WTC11 (cell line): Measurements from ENCODE around the gene MAD2L1.

Source experiments
- CTCF ChIP-seq: fragments of 200-600 bp; IDR thresholded peaks from 2 replicates; pipeline ENCODE4 v1.8.0; 2022; ENCODE audit warnings: antibody characterized with exemption
- SMAD3 ChIP-seq: sonication (generic); formaldehyde crosslinking; IDR thresholded peaks from 2 replicates; pipeline ENCODE4 v1.8.0; 2022; ENCODE audit warnings: missing genetic modification reagents, mild to moderate bottlenecking, borderline replicate concordance
- TEAD1 ChIP-seq: sonication (generic); formaldehyde crosslinking; IDR thresholded peaks from 2 replicates; pipeline ENCODE4 v1.8.0; 2022; ENCODE audit warnings: mild to moderate bottlenecking, missing genetic modification reagents
- USF2 ChIP-seq: sonication (generic); formaldehyde crosslinking; IDR thresholded peaks from 2 replicates; pipeline ENCODE4 v1.8.1; 2023; ENCODE audit warnings: mild to moderate bottlenecking, missing genetic modification reagents, moderate library complexity

GRCh38 chr4:120043828-120044227 lies 22.8 kb downstream of the MAD2L1 start:
- no peak for TF ChIP-seq CTCF
- TF ChIP-seq SMAD3 (CRISPR knock-in tag), result no peak
- no peak for TF ChIP-seq USF2
- no peak for TF ChIP-seq TEAD1 (CRISPR knock-in tag)
